ENCODE measurements around the gene OVAAL.

- TF ChIP-seq CTCF (IDR thresholded peaks at IDR 0.05; ENCODE audit: low read depth, low read length, poor library complexity, severe bottlenecking) (no peak), EZH2phosphoT487 (IDR thresholded peaks at IDR 0.05; ENCODE audit: borderline replicate concordance, low read length) (no peak)
Measured at GRCh38 chr1:180525715-180526039, 33.1 kb upstream of the OVAAL start.

Measured in DOHH2 (cell line).